ENCODE data around the gene GMDS. TPM values are rescaled to one million over a fixed set of nuclear protein-coding genes. Genes with fewer than 3 reads are reported as not detected.

GMDS gene
- total RNA-seq, 1 donor from 2014 or later: 30.2 TPM

DNA sequence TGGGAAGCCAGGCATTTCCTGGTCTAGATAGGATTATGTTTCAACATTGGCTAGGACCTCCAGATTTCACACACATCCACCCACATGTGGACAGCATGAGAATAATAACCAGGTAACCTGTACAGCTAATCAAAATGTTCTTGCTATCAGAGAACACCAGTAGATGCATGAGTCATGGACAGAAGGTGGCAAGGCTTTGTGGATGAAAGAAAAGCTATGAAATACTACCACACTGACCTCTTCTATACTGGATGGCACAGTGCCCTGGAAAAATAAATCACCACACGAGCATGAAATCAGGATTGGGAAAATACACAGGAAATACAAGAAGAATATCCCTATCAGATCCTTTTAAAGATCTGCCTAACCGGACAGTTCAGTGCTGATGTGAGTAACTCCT, 113.0 kb downstream of the GMDS start:
- Histone ChIP-seq H3K27me3 (no peaks in the 10 kb centered on the region), H3K36me3 (no peaks in the 10 kb centered on the region), H3K9me3 (no peaks in the 10 kb centered on the region), H3K4me1 (peaks cover 8% of the 10 kb centered on the region), H3K4me3 (no peak overlapping the region), H3K27ac (no peak overlapping the region)
- TF ChIP-seq POLR2A (IDR thresholded peaks at IDR 0.05) (no peak), POLR2AphosphoS5 (IDR thresholded peaks at IDR 0.05; ENCODE audit: insufficient read depth in 1 of 2, low read depth in 1 of 2) (no peak)
- TF ChIP-seq, protein P1, sequence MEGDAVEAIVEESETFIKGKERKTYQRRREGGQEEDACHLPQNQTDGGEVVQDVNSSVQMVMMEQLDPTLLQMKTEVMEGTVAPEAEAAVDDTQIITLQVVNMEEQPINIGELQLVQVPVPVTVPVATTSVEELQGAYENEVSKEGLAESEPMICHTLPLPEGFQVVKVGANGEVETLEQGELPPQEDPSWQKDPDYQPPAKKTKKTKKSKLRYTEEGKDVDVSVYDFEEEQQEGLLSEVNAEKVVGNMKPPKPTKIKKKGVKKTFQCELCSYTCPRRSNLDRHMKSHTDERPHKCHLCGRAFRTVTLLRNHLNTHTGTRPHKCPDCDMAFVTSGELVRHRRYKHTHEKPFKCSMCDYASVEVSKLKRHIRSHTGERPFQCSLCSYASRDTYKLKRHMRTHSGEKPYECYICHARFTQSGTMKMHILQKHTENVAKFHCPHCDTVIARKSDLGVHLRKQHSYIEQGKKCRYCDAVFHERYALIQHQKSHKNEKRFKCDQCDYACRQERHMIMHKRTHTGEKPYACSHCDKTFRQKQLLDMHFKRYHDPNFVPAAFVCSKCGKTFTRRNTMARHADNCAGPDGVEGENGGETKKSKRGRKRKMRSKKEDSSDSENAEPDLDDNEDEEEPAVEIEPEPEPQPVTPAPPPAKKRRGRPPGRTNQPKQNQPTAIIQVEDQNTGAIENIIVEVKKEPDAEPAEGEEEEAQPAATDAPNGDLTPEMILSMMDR (IDR thresholded peaks at IDR 0.05): no peak
- intact Hi-C loops (cut with DNase I): no loop called here
- no peak for DNase-seq (ENCODE audit: extremely low spot score in 2 of 2)

DNA sequence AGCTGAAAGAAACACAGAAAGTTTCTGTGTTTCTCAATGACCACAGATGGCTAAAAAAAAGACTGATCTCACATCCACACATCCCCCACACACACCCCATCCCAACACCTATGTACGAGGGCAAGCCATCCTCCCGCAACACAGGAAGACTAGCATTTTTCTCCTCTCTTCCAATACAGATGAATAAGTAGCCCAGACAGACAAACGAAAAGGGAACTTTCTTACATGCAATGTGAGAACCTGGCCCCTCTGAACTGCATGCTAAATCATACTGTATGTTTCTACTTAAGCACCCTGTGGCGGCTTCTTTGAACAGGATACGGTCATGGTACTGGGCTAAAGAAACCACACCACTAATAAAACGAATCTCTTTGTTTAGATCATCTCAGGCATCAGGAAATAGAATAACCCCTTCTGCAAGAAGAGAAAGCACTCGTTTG, 116.2 kb downstream of the GMDS start:
- Histone ChIP-seq H3K4me3 (no peak overlapping the region), H3K27ac (no peak overlapping the region), H3K36me3 (no peaks in the 10 kb centered on the region), H3K4me1 (peaks cover 8% of the 10 kb centered on the region), H3K9me3 (no peaks in the 10 kb centered on the region), H3K27me3 (no peaks in the 10 kb centered on the region)
- intact Hi-C loops (cut with DNase I): no loop called here
- DNase-seq (ENCODE audit: extremely low spot score in 2 of 2): no peak
- TF ChIP-seq, protein P1 (IDR thresholded peaks at IDR 0.05): no peak
- TF ChIP-seq POLR2A (IDR thresholded peaks at IDR 0.05) (no peak), POLR2AphosphoS5 (IDR thresholded peaks at IDR 0.05; ENCODE audit: insufficient read depth in 1 of 2, low read depth in 1 of 2) (no peak)

DNA sequence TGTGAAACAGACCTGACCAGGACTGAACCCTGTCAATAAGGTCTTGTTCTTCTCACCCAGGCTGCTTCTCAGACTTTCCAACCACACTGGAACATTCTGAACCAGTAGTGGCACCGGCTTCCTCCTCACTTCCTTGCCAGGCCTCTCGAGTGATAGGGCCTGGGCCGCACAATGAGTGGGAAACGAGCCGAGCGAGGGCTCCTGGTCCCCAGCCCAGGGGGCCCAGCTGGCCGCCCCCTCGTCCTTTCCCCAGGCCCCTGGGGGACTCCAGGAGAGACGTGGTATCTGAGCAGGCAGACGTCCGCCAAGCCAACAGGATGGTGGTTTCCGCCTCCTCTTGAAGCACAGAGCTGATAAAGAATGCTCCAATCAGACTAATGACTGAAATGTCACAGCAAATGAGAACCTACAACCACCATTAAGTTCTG, 117.9 kb downstream of the GMDS start:
- H3K4me3 ChIP-seq: no peak overlapping the region

DNA sequence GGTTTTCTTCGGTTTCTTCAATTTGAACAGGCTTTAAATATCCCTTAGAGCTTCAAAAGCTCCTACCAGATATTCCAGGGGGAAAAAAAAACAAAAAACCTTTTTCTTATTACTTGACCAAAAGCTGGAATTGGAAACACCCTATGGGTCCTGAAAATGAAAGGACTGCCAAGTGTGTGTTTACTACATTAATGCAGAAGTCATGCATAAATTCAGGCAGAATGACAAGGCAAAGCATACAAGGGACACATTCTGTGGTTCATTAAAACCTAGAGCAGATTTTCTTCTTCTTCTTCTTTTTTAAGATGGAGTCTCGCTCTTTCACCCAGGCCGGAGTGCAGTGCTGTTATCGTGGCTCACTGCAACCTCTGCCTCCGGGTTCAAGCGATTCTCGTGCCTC, 119.1 kb downstream of the GMDS start:
- Histone ChIP-seq H3K36me3 (no peaks in the 10 kb centered on the region), H3K27ac (no peak overlapping the region), H3K9me3 (no peaks in the 10 kb centered on the region), H3K27me3 (no peaks in the 10 kb centered on the region), H3K4me1 (no peaks in the 10 kb centered on the region), H3K4me3 (no peak overlapping the region)
- intact Hi-C loops (cut with DNase I): no loop called here
- DNase-seq (ENCODE audit: extremely low spot score in 2 of 2): no peak
- no peak for TF ChIP-seq POLR2A (IDR thresholded peaks at IDR 0.05)
- no peak for TF ChIP-seq POLR2AphosphoS5 (IDR thresholded peaks at IDR 0.05; ENCODE audit: insufficient read depth in 1 of 2, low read depth in 1 of 2)
- TF ChIP-seq, protein P1 (IDR thresholded peaks at IDR 0.05): no peak

More for the DNA sequence above, 117.9 kb downstream of the GMDS start:
- TF ChIP-seq POLR2AphosphoS5 (IDR thresholded peaks at IDR 0.05; ENCODE audit: insufficient read depth in 1 of 2, low read depth in 1 of 2) (peak; percentile 77 to 83), POLR2A (IDR thresholded peaks at IDR 0.05) (no peak)
- Histone ChIP-seq H3K9me3 (no peaks in the 10 kb centered on the region), H3K27ac (no peak overlapping the region), H3K27me3 (no peaks in the 10 kb centered on the region), H3K4me1 (no peaks in the 10 kb centered on the region), H3K36me3 (no peaks in the 10 kb centered on the region)
- intact Hi-C loops (cut with DNase I): no loop called here
- no peak for DNase-seq (ENCODE audit: extremely low spot score in 2 of 2)

DNA sequence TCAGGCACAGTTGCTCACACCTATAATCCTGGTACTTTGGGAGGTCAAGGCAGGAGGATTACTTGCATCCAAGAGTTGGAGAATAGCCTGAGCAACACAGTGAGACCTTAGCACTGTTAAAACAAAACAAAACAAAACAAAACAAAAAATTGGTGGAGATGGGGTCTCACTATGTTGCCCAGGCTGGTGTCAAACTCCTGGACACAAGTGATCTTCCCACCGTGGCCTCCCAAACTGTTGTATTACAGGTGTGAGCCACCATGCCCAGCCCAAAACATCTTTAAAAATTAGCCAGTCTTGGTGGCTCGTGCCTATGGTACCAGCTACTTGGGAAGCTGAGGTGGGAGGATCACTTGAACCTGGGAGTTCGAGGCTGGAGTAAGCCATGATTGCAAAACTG, 120.2 kb downstream of the GMDS start:
- no peak for TF ChIP-seq POLR2AphosphoS5 (IDR thresholded peaks at IDR 0.05; ENCODE audit: insufficient read depth in 1 of 2, low read depth in 1 of 2)
- TF ChIP-seq, protein P1 (IDR thresholded peaks at IDR 0.05): no peak
- Histone ChIP-seq H3K4me1 (no peaks in the 10 kb centered on the region), H3K9me3 (no peaks in the 10 kb centered on the region), H3K27ac (no peak overlapping the region), H3K27me3 (no peaks in the 10 kb centered on the region), H3K36me3 (no peaks in the 10 kb centered on the region), H3K4me3 (no peak overlapping the region)
- intact Hi-C loops (cut with DNase I): no loop called here
- DNase-seq (ENCODE audit: extremely low spot score in 2 of 2): no peak

All from vagina (tissue), 2 donors.